Activated CD4-positive, alpha-beta memory T cell treated with anti-CD3 and anti-CD28 coated beads for 36 hours (primary cell): ENCODE data around the gene SHH. TPM values are rescaled to one million over a fixed set of nuclear protein-coding genes. Genes with fewer than 3 reads are reported as not detected.

ENCODE experiments used
- CTCF ChIA-PET: fragments of 350-600 bp; sonication (Branson Sonifier 250); formaldehyde crosslinking; loops from one replicate; lab custom pipeline; 2021; ENCODE audit warnings: antibody characterized with exemption, inconsistent platforms; lab: Charles Lee
- POLR2A ChIA-PET: fragments of 350-600 bp; sonication (Branson Sonifier 250); formaldehyde crosslinking; loops from one replicate; lab custom pipeline; 2021; ENCODE audit warnings: antibody characterized with exemption; lab: Charles Lee
- DNase-seq: peaks from one replicate; pipeline ENCODE4 v3.0.0-alpha.2; 2020
- H3K27ac Mint-ChIP-seq: one replicate; pipeline ENCODE4 v1.8.0; 2021; ENCODE audit warnings: mixed read lengths
- H3K27me3 Mint-ChIP-seq: one replicate; pipeline ENCODE4 v1.8.0; 2021; ENCODE audit warnings: mixed read lengths
- H3K36me3 Mint-ChIP-seq: one replicate; pipeline ENCODE4 v1.8.0; 2021; ENCODE audit warnings: mixed read lengths
- H3K4me1 Mint-ChIP-seq: one replicate; pipeline ENCODE4 v1.8.0; 2021; ENCODE audit warnings: low read depth, mixed read lengths
- H3K4me3 Mint-ChIP-seq: one replicate; pipeline ENCODE4 v1.8.0; 2021; ENCODE audit warnings: mild to moderate bottlenecking, mixed read lengths
- H3K9me3 Mint-ChIP-seq: one replicate; pipeline ENCODE4 v1.8.0; 2021; ENCODE audit warnings: mixed read lengths
- intact Hi-C: fragments of 100-400 bp; cut with micrococcal nuclease; formaldehyde crosslinking; loops from one replicate; pipeline ENCODE4 v1.15.1; 2023
- total RNA-seq, 2 experiments: library from RNA; stranded (reverse); gene quantifications; one replicate each; pipeline ENCODE4 v1.2.3, GENCODE V29; 2021

SHH gene
- total RNA-seq, 2 experiments from 2014 or later, result not detected

DNA sequence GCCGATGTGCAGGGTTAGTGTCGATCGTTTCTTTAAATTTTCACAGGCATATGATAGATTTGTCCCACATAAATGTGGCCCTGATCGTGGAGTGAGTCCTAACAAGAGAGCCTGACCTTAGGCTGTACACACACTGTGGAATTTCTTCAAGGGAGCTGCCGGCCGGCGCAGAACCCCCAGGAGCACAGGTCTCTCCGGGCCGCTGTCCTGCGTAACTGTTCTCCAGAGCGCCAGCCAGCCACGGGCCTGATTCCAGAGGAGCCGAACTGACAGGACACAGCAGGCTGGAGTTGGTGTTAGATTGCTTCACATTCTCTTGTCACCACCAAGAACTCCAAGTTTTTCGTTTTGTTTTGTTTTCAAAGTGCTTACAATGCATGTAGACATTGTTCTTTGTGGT lies 37.3 kb downstream of the SHH start:
- Mint-ChIP-seq H3K9me3 (no peaks in the 10 kb centered on the region), H3K27me3 (no peaks in the 10 kb centered on the region), H3K27ac (no peak overlapping the region), H3K36me3 (peaks cover 54% of the 10 kb centered on the region), H3K4me3 (no peak overlapping the region), H3K4me1 (no peaks in the 10 kb centered on the region)
- intact Hi-C loops, result no loop called here
- ChIA-PET POLR2A (no interaction called here), CTCF (no interaction called here)
- no peak for DNase-seq

DNA sequence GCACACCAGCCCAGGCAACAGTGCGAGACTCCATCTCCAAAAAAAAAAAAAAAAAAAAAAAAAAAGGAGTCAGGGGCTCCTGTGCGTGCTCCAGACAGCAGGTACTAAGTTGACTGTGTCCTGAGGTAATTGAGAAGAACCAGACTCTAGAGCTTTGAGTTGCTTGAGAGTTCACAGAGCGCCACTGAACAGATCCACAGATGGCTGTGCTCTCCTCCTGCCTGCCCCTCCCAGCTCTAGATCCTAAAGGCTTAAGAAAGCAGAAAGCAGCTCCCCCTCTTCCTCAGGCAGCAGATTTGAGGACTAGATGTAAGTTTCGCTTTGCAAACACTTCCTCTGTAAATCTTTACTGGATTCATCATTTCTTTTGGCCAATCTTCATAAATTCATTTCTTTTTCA lies 38.7 kb downstream of the SHH start:
- Mint-ChIP-seq H3K4me3 (no peak overlapping the region), H3K9me3 (no peaks in the 10 kb centered on the region), H3K27ac (no peak overlapping the region), H3K4me1 (no peaks in the 10 kb centered on the region), H3K27me3 (no peaks in the 10 kb centered on the region), H3K36me3 (peaks cover 60% of the 10 kb centered on the region)
- POLR2A ChIA-PET, result no interaction called here
- CTCF ChIA-PET, result interaction anchor here (9.4 kb wide), 1 partner anchor 173 kb away, joined by 227 read pairs; no protein-coding TSS in a partner anchor
- DNase-seq, result no peak
- intact Hi-C loops, result no loop called here

DNA sequence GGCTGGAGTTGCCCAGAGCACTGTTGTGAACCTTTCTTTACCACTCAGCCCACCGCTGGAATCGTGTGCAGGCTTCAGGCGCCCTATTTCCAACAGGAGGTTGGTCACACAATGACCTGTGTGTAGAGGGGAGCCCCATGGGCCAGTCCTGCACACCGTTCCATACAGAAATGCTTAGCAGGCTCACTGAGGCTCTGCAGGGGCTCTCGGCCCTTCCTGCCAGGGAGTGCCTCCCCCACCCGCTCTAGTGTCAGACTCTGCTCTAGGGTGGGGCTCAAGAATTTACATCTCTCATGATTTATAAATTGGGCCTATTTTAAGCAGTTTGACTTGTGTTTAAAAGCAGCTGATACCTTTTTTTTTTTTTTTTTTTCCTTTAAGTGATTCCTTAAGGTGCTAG lies 42.0 kb downstream of the SHH start:
- no peak for DNase-seq
- intact Hi-C loops, result no loop called here
- Mint-ChIP-seq H3K36me3 (peaks cover 51% of the 10 kb centered on the region), H3K4me1 (peaks cover 5% of the 10 kb centered on the region), H3K9me3 (no peaks in the 10 kb centered on the region), H3K4me3 (no peak overlapping the region), H3K27ac (no peak overlapping the region), H3K27me3 (no peaks in the 10 kb centered on the region)
- POLR2A ChIA-PET, result no interaction called here
- CTCF ChIA-PET, result interaction anchor here (9.4 kb wide), 1 partner anchor 170 kb away, joined by 227 read pairs; no protein-coding TSS in a partner anchor

DNA sequence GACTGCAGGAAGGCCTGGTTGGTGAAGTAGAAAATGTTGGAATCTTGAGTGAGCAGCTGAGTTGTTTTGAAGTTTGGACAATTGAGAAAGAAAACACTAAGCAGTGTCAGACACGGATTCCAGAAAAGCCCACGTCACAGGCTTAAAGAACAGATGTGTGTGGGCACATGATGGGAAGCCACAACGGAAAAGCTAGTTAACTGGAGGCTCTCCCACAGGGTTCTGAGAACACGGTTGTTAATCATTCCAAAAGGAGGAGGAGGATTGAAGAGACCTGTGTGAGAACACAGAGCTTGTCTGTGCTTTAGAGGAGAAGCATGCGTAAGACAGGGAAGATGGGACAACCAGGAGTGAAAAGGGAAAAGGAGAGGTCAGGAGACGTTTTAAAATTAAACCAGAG lies 42.6 kb downstream of the SHH start:
- Mint-ChIP-seq H3K27ac (peak overlapping the region; percentile 18), H3K4me1 (peaks cover 7% of the 10 kb centered on the region), H3K36me3 (peaks cover 48% of the 10 kb centered on the region), H3K4me3 (no peak overlapping the region), H3K27me3 (no peaks in the 10 kb centered on the region), H3K9me3 (no peaks in the 10 kb centered on the region)
- ChIA-PET POLR2A (no interaction called here), CTCF (interaction anchor here (9.4 kb wide), 1 partner anchor 169 kb away, joined by 227 read pairs; no protein-coding TSS in a partner anchor)
- intact Hi-C loops, result loop anchor here (10.0 kb wide), 2 partner anchors 475 to 845 kb away; partner anchors contain the start of gene INSIG1
- DNase-seq, result no peak

DNA sequence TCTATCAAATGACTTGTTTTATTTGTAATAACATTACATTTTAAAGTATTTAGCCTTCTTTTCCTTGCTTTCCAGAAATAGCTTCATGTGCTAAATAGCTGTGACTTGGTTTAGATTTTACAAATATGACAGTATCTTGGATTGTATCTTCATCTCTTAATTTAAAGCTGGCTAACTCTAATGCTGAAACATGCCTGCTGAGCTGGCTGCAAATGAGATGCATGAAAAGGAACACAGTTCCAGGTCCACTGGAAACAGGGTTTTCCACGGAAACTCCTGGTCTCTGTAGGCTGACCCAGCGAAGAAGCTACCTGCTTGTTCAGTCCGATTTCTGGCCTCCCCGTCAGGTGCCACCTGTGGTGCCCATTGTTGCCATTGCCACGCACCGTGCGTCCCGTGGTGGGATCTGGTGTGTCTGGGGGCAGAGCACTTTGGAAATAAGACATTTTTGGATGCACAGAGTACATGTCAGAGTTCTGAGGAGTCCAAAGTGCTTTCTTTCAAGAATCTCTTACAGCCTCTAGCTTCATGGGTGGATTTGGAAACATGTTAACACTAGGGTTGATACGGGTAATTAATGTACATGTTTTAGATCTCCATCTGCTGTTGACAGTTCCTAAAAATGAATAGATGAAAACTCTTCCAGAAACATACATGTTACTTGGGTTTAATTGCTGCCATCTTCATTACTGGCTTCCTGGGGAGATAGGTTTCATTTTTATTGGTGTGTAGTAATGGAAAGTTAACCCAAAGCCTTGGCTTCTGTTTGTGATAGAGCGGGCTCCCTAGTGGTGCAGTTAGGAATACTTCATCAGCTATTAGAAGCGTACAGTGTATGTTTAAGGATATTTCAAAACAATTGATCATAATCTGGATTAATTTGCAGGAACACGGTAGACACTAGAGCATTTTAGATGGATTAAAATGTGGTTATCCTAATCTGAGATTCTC lies 45.0 kb downstream of the SHH start:
- Mint-ChIP-seq H3K9me3 (no peaks in the 10 kb centered on the region), H3K4me1 (peaks cover 32% of the 10 kb centered on the region), H3K36me3 (peaks cover 49% of the 10 kb centered on the region), H3K4me3 (no peak overlapping the region), H3K27me3 (no peaks in the 10 kb centered on the region), H3K27ac (no peak overlapping the region)
- POLR2A ChIA-PET, result no interaction called here
- CTCF ChIA-PET, result interaction anchor here (0.6 to 9.4 kb wide), 25 partner anchors 9 to 840 kb away, joined by 3 to 227 read pairs (median 4); partner anchors contain the start of gene RBM33
- DNase-seq, result no peak
- intact Hi-C loops, result loop anchor here (10.0 kb wide), 2 partner anchors 472 to 842 kb away; partner anchors contain the start of gene INSIG1

DNA sequence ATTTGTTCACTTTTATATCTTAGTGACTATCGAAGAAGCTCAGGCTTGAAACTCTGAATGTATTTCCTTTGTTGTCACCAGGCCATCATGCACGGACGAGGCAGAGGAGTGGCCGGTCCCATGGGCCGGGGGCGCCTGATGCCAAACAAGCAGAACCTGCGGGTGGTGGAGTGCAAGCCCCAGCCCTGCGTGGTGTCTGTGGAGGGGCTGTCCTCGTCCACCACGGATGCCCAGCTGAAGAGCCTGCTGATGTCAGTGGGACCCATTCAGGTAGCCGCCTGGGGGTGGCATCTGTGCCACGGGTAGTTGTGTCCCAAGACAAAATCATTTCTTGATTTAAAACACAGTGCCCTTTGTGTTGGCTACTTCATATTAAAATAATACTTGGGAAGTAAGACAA lies 45.9 kb downstream of the SHH start:
- Mint-ChIP-seq H3K4me1 (peaks cover 41% of the 10 kb centered on the region), H3K36me3 (peaks cover 47% of the 10 kb centered on the region), H3K27me3 (no peaks in the 10 kb centered on the region), H3K4me3 (no peak overlapping the region), H3K9me3 (no peaks in the 10 kb centered on the region), H3K27ac (no peak overlapping the region)
- CTCF ChIA-PET, result interaction anchor here (1.0 to 9.4 kb wide), 10 partner anchors 10 to 839 kb away, joined by 3 to 227 read pairs (median 8); partner anchors contain the start of gene RBM33
- intact Hi-C loops, result loop anchor here (10.0 kb wide), 2 partner anchors 472 to 842 kb away; partner anchors contain the start of gene INSIG1
- POLR2A ChIA-PET, result no interaction called here
- no peak for DNase-seq

DNA sequence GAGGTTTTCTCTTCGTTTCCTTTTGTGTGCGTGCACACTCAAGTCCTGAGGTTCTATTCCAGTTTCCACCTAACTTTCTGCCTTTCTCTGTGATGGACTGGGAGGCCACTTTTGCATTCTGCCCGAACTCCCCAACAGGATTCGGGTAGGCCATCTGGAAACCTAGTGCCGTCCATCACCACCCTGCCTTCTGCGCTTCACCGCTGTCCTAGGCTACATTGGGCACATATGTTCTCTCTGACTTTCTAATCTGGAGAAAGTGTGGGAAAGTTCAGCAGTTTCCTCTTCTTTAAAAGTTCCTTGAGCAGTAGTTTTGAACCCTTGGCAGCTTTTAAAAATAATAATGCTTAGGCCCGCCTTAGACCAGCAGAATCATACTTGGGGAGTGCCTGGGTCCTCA lies 46.8 kb downstream of the SHH start:
- intact Hi-C loops, result loop anchor here (10.0 kb wide), 2 partner anchors 471 to 841 kb away; partner anchors contain the start of gene INSIG1
- H3K4me3 Mint-ChIP-seq, result no peak overlapping the region
- POLR2A ChIA-PET, result no interaction called here
- CTCF ChIA-PET, result interaction anchor here (1.4 to 9.4 kb wide), 3 partner anchors 165 to 838 kb away, joined by 5 to 227 read pairs (median 6); no protein-coding TSS in a partner anchor
- DNase-seq, result no peak
- no peaks in the 10 kb centered on the region for H3K27me3 Mint-ChIP-seq
- peaks cover 49% of the 10 kb centered on the region for H3K4me1 Mint-ChIP-seq
- H3K36me3 Mint-ChIP-seq, result peaks cover 41% of the 10 kb centered on the region
- peak overlapping the region; percentile 99 for H3K27ac Mint-ChIP-seq
- no peaks in the 10 kb centered on the region for H3K9me3 Mint-ChIP-seq

DNA sequence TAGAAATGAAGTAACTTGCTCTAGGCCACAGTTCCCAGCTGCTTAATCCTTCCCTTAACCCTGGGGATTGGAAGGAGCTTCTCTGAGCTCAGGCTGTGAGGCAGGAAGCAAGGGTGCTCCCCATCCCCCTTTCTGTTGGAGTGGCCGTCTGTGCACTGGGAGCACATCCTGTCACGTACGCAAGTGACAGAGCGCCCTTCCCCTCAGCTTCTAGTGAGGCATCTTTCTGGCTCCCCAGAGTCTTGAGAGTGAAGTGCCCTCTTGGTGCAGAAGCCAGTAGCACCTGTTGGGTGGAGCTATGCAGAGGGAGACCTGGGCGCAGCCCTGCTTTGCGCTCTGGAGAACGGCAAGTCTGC lies 47.8 kb downstream of the SHH start:
- H3K27me3 Mint-ChIP-seq, result no peaks in the 10 kb centered on the region
- POLR2A ChIA-PET, result interaction anchor here (0.7 to 1.0 kb wide), 5 partner anchors 10 to 120 kb away, joined by 3 to 4 read pairs (median 3); partner anchors contain the start of gene RBM33
- peak overlapping the region; percentile 99 for H3K27ac Mint-ChIP-seq
- DNase-seq, result peak; percentile 73
- intact Hi-C loops, result loop anchor here (1.0 to 10.0 kb wide), 5 partner anchors 18 to 840 kb away; partner anchors contain the start of genes INSIG1 and RBM33
- H3K9me3 Mint-ChIP-seq, result no peaks in the 10 kb centered on the region
- peak overlapping the region; percentile 76 for H3K4me3 Mint-ChIP-seq
- H3K36me3 Mint-ChIP-seq, result peaks cover 36% of the 10 kb centered on the region
- CTCF ChIA-PET, result interaction anchor here (0.6 to 1.2 kb wide), 6 partner anchors 26 to 1597 kb away, joined by 3 to 13 read pairs (median 3); partner anchors contain the start of gene RBM33
- H3K4me1 Mint-ChIP-seq, result peaks cover 51% of the 10 kb centered on the region

DNA sequence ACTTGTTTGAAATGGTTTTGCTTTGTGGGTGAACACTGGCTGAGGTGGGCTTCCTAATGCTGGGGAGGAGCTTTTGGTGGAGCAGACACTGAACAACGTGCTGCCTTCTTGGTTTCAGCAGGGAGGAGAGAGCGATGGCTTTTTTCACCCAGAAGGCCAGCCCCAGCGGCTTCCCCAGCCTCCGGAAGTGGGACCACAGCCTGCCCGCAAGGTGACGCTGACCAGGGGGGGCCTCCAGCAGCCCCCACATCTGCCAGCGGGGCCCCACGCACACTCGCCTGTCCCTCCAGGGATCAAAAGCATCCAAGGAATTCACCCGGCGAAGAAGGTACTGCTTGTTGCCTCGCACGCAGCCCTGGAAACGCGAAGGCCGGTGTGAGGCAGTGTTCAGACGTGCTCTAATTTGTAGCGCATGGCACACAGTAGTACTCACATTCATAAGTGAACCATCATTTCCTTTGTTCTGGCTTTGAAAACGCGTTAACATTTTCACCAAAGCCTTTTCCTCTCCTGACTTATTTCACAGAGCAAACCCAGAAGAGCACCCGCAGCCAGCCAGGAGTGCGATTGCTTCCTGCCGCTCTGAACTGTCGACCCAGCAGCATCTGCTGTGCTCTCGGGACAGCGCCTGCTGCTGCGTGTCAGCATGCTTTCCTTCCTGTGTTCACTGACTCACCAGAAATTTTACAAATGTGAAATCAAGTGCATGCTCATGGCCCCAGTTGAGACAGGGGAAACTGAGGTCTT lies 48.4 kb downstream of the SHH start:
- Mint-ChIP-seq H3K4me3 (peak overlapping the region; percentile 76), H3K27ac (peak overlapping the region; percentile 99), H3K36me3 (peaks cover 35% of the 10 kb centered on the region), H3K9me3 (no peaks in the 10 kb centered on the region), H3K27me3 (no peaks in the 10 kb centered on the region), H3K4me1 (peaks cover 52% of the 10 kb centered on the region)
- ChIA-PET CTCF (interaction anchor here (0.6 to 1.2 kb wide), 5 partner anchors 25 to 836 kb away, joined by 3 to 13 read pairs (median 3); partner anchors contain the start of gene RBM33), POLR2A (interaction anchor here (0.8 to 1.0 kb wide), 4 partner anchors 9 to 120 kb away, joined by 3 to 4 read pairs (median 4); partner anchors contain the start of gene RBM33)
- intact Hi-C loops, result loop anchor here (1.0 to 10.0 kb wide), 5 partner anchors 18 to 839 kb away; partner anchors contain the start of genes INSIG1 and RBM33
- DNase-seq, result peak; percentile 80

DNA sequence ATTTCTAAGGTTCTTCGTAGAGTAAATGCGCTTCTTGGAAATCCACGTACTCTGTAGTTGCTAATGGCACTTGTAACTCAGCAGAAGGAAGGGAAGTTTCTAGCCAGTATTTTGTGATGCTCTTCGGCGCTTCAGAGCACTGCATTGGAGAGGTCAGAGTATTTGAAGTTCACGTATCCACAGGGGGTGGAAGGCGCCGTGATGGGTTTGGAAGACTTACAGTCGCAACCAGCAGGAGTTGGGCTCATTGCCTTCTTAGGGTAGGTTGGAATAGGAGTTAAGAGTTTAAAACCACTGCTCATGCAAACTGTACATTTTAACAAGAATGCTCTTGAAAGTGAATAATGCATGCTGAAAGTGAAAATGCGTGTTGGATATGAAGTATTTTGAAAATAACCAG lies 49.1 kb downstream of the SHH start:
- H3K27ac Mint-ChIP-seq, result peak overlapping the region; percentile 99
- H3K36me3 Mint-ChIP-seq, result peaks cover 31% of the 10 kb centered on the region
- ChIA-PET CTCF (interaction anchor here (1.1 kb wide), 1 partner anchor 29 kb away, joined by 4 read pairs; no protein-coding TSS in a partner anchor), POLR2A (interaction anchor here (0.8 kb wide), 1 partner anchor 9 kb away, joined by 3 read pairs; no protein-coding TSS in a partner anchor)
- H3K27me3 Mint-ChIP-seq, result no peaks in the 10 kb centered on the region
- DNase-seq, result no peak
- peaks cover 53% of the 10 kb centered on the region for H3K4me1 Mint-ChIP-seq
- H3K4me3 Mint-ChIP-seq, result peak overlapping the region; percentile 76
- intact Hi-C loops, result loop anchor here (10.0 kb wide), 2 partner anchors 468 to 838 kb away; partner anchors contain the start of gene INSIG1
- no peaks in the 10 kb centered on the region for H3K9me3 Mint-ChIP-seq

DNA sequence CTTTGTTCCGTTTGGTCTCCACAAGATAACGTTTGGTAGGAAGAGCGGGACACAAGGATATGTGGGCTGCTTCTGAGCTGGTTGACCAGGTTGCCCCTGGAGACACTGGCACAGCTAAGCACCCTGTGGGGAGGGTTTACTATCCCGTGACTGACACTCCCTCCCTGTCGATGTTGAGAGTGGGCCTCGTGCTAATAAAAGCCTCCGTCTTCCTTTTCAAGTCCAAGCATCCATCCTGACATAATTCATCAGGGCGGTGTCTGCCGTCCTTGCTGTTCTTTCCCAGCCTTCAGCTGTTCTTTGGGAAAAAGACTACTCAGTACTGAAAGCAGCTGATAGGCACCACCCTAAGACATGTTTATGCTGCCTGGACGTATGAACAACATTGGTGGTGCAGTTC lies 49.6 kb downstream of the SHH start:
- DNase-seq, result no peak
- Mint-ChIP-seq H3K4me1 (peaks cover 56% of the 10 kb centered on the region), H3K27ac (peak overlapping the region; percentile 99), H3K27me3 (no peaks in the 10 kb centered on the region), H3K9me3 (no peaks in the 10 kb centered on the region), H3K4me3 (peak overlapping the region; percentile 76), H3K36me3 (peaks cover 30% of the 10 kb centered on the region)
- intact Hi-C loops, result loop anchor here (10.0 kb wide), 2 partner anchors 468 to 838 kb away; partner anchors contain the start of gene INSIG1
- CTCF ChIA-PET, result interaction anchor here (0.7 to 1.7 kb wide), 3 partner anchors 29 to 835 kb away, joined by 3 to 8 read pairs (median 4); no protein-coding TSS in a partner anchor
- POLR2A ChIA-PET, result interaction anchor here (0.8 kb wide), 1 partner anchor 9 kb away, joined by 3 read pairs; no protein-coding TSS in a partner anchor
